GM19397 (cell line): ENCODE results near the gene KMT2C.
A peak's percentile ranks its signal among the peaks of the same experiment; 100 is the strongest.
"Not testable (repeated sequence)": the region's sequence is repeated elsewhere in the genome, so short reads cannot be mapped to it uniquely, and the experiment has no call there.

Source experiments
- ATAC-seq: cut with Tn5 transposase; IDR thresholded peaks from one replicate; pipeline ENCODE4 v1.9.1; 2021; ENCODE audit warnings: mild to moderate bottlenecking, moderate library complexity; ENCODE audit not compliant: unreplicated experiment

The KMT2C gene

GRCh38 chr7:152406030-152406429, 29.8 kb downstream of the KMT2C start:
- ATAC-seq, result not testable (repeated sequence)

GRCh38 chr7:152403726-152404125, 32.1 kb downstream of the KMT2C start:
- ATAC-seq, result no peak

- no peak for ATAC-seq
These were observed 33.2 kb downstream of the KMT2C start for GRCh38 chr7:152402384-152403250.

GRCh38 chr7:152399344-152399743, 36.5 kb downstream of the KMT2C start:
- no peak for ATAC-seq

- ATAC-seq, result no peak
These were observed 40.7 kb downstream of the KMT2C start for GRCh38 chr7:152395112-152395511.

- not testable (repeated sequence) for ATAC-seq
These were observed 41.6 kb downstream of the KMT2C start for GRCh38 chr7:152394214-152394613.

- peak; percentile 51 for ATAC-seq
These were observed 43.5 kb downstream of the KMT2C start for GRCh38 chr7:152392254-152392653.

- not testable (repeated sequence) for ATAC-seq
These were observed 49.6 kb downstream of the KMT2C start for GRCh38 chr7:152386136-152386764.

- ATAC-seq, result not testable (repeated sequence)
These were observed 51.3 kb downstream of the KMT2C start for GRCh38 chr7:152384235-152385200.

- no peak for ATAC-seq
These were observed 52.2 kb downstream of the KMT2C start for GRCh38 chr7:152383341-152384234.

- ATAC-seq, result no peak
These were observed 53.6 kb downstream of the KMT2C start for GRCh38 chr7:152382244-152382643.

GRCh38 chr7:152380931-152381578, 54.7 kb downstream of the KMT2C start:
- ATAC-seq, result not testable (repeated sequence)

- not testable (repeated sequence) for ATAC-seq
These were observed 57.3 kb downstream of the KMT2C start for GRCh38 chr7:152378497-152378896.

- not testable (repeated sequence) for ATAC-seq
These were observed 58.9 kb downstream of the KMT2C start for GRCh38 chr7:152376716-152377484.

GRCh38 chr7:152370297-152370696, 65.5 kb downstream of the KMT2C start:
- no peak for ATAC-seq

- ATAC-seq, result no peak
These were observed 66.3 kb downstream of the KMT2C start for GRCh38 chr7:152369518-152369917.

GRCh38 chr7:152367170-152367569, 68.6 kb downstream of the KMT2C start:
- ATAC-seq, result no peak

GRCh38 chr7:152366662-152367061, 69.1 kb downstream of the KMT2C start:
- no peak for ATAC-seq
